Measurements from ENCODE around the gene HP. TPM values are rescaled to one million over a fixed set of nuclear protein-coding genes. Genes with fewer than 3 reads are reported as not detected.

HP gene
- total and polyA plus RNA-seq, 2 experiments from 2014 or later = 430 to 719 TPM

- DNase-seq (ENCODE audit: low spot score) = peak; percentile 52
- peak overlapping the region; percentile 40 for H3K4me3 ChIP-seq
- peak overlapping the region; percentile 34 for H2AFZ ChIP-seq
- H3K9me2 ChIP-seq (replicated peaks; ENCODE audit: insufficient read depth) = no peaks in the 10 kb centered on the region
- no peaks in the 10 kb centered on the region for H3K9me3 ChIP-seq (ENCODE audit: low read depth)
- H3K4me1 ChIP-seq (ENCODE audit: insufficient read depth) = peaks cover 18% of the 10 kb centered on the region
- H3K27me3 ChIP-seq = no peaks in the 10 kb centered on the region
- H3K4me2 ChIP-seq = peak overlapping the region; percentile 92
- no peaks in the 10 kb centered on the region for H4K20me1 ChIP-seq (ENCODE audit: insufficient read depth, poor library complexity, severe bottlenecking)
- H3K36me3 ChIP-seq (replicated peaks; ENCODE audit: insufficient read depth, low read depth) = no peaks in the 10 kb centered on the region
- H3K79me2 ChIP-seq = peaks cover 62% of the 10 kb centered on the region
- WGBS (ENCODE audit: low lambda C conversion rate, missing lambda C conversion rate) = 1% methylated on average over 22 of the region's 22 CpGs
- TF ChIP-seq CTCF (IDR thresholded peaks at IDR 0.05; ENCODE audit: poor library complexity) = no peak
- TF ChIP-seq EZH2phosphoT487 (IDR thresholded peaks at IDR 0.05; ENCODE audit: low read depth, severe bottlenecking, unreplicated experiment) = no peak
- TF ChIP-seq EZH2 (IDR thresholded peaks at IDR 0.05; ENCODE audit: borderline replicate concordance) = no peak
- peak overlapping the region; percentile 71 for H3K27ac ChIP-seq
These were observed 38.6 kb downstream of the HP start for GRCh38 chr16:72092832-72093447.

GRCh38 chr16:72093448-72094265 is 39.4 kb downstream of the HP start, which contains the start of the genes DHX38 and TXNL4B:
Gene DHX38, plus strand, starts transcription at chr16:72093847. Its CDS starts 2,311 bp downstream, at chr16:72096158.
Gene TXNL4B, minus strand, starts transcription at chr16:72093620. Its CDS starts 2,871 bp downstream, at chr16:72090749.
- WGBS (ENCODE audit: low lambda C conversion rate, missing lambda C conversion rate) = 2% methylated on average over 42 of the region's 43 CpGs
- H3K27me3 ChIP-seq = no peaks in the 10 kb centered on the region
- H4K20me1 ChIP-seq (ENCODE audit: insufficient read depth, poor library complexity, severe bottlenecking) = no peaks in the 10 kb centered on the region
- H3K79me2 ChIP-seq = peaks cover 62% of the 10 kb centered on the region
- TF ChIP-seq EZH2phosphoT487 (IDR thresholded peaks at IDR 0.05; ENCODE audit: low read depth, severe bottlenecking, unreplicated experiment) = no peak
- no peak for TF ChIP-seq CTCF (IDR thresholded peaks at IDR 0.05; ENCODE audit: poor library complexity)
- no peak for TF ChIP-seq EZH2 (IDR thresholded peaks at IDR 0.05; ENCODE audit: borderline replicate concordance)
- peak within 1 kb of the TSS; percentile 96 for H3K4me2 ChIP-seq
- H2AFZ ChIP-seq = peak within 1 kb of the TSS; percentile 43
- peaks cover 18% of the 10 kb centered on the region for H3K4me1 ChIP-seq (ENCODE audit: insufficient read depth)
- peak within 1 kb of the TSS; percentile 60 for H3K4me3 ChIP-seq
- H3K9me2 ChIP-seq (replicated peaks; ENCODE audit: insufficient read depth) = no peaks in the 10 kb centered on the region
- DNase-seq (ENCODE audit: low spot score) = peak; percentile 98
- no peaks in the 10 kb centered on the region for H3K9me3 ChIP-seq (ENCODE audit: low read depth)
- H3K27ac ChIP-seq = peak within 1 kb of the TSS; percentile 86
- H3K36me3 ChIP-seq (replicated peaks; ENCODE audit: insufficient read depth, low read depth) = no peaks in the 10 kb centered on the region

- under 1% methylated on average over 11 of the region's 11 CpGs for WGBS (ENCODE audit: low lambda C conversion rate, missing lambda C conversion rate)
- Histone ChIP-seq H3K27me3 (no peaks in the 10 kb centered on the region), H3K4me3 (peak overlapping the region; percentile 60), H3K4me1 (ENCODE audit: insufficient read depth) (peaks cover 18% of the 10 kb centered on the region), H2AFZ (peak overlapping the region; percentile 43), H3K27ac (peak overlapping the region; percentile 86), H3K36me3 (replicated peaks; ENCODE audit: insufficient read depth, low read depth) (no peaks in the 10 kb centered on the region), H4K20me1 (ENCODE audit: insufficient read depth, poor library complexity, severe bottlenecking) (no peaks in the 10 kb centered on the region), H3K9me2 (replicated peaks; ENCODE audit: insufficient read depth) (no peaks in the 10 kb centered on the region), H3K9me3 (ENCODE audit: low read depth) (no peaks in the 10 kb centered on the region), H3K4me2 (peak overlapping the region; percentile 96), H3K79me2 (peaks cover 62% of the 10 kb centered on the region)
- TF ChIP-seq CTCF (IDR thresholded peaks at IDR 0.05; ENCODE audit: poor library complexity) (no peak), EZH2phosphoT487 (IDR thresholded peaks at IDR 0.05; ENCODE audit: low read depth, severe bottlenecking, unreplicated experiment) (no peak), EZH2 (IDR thresholded peaks at IDR 0.05; ENCODE audit: borderline replicate concordance) (no peak)
- peak; percentile 35 for DNase-seq (ENCODE audit: low spot score)
These were observed 39.9 kb downstream of the HP start for GRCh38 chr16:72094266-72094610.
